BE2C (cell line): ENCODE results near the gene TPCN2.

ENCODE experiments used
- DNase-seq: peaks from one replicate; pipeline ENCODE4 v3.0.0-alpha.2; 2020
- H3K27me3 ChIP-seq: fragments of 250-450 bp; sonication (Bioruptor Pico); 2 replicates; pipeline ENCODE4 v1.5.1; 2020; ENCODE audit warnings: mild to moderate bottlenecking
- H3K36me3 ChIP-seq: fragments of 250-450 bp; sonication (Bioruptor Pico); 2 replicates; pipeline ENCODE4 v1.5.1; 2020; ENCODE audit warnings: mild to moderate bottlenecking
- H3K4me1 ChIP-seq: fragments of 250-450 bp; sonication (Bioruptor Pico); 2 replicates; pipeline ENCODE4 v1.5.1; 2020
- H3K4me3 ChIP-seq: 2 replicates; pipeline ENCODE4 v1.5.1; 2011; ENCODE audit warnings: low read depth, low read length
- H3K9me3 ChIP-seq: fragments of 250-450 bp; sonication (Bioruptor Pico); 2 replicates; pipeline ENCODE4 v1.5.1; 2020
- TF ChIP-seq, protein P1 (sequence below): IDR thresholded peaks from 2 replicates; pipeline ENCODE4 v1.5.1; 2012; ENCODE audit warnings: mild to moderate bottlenecking, low read depth, low read length

The TPCN2 gene

DNA sequence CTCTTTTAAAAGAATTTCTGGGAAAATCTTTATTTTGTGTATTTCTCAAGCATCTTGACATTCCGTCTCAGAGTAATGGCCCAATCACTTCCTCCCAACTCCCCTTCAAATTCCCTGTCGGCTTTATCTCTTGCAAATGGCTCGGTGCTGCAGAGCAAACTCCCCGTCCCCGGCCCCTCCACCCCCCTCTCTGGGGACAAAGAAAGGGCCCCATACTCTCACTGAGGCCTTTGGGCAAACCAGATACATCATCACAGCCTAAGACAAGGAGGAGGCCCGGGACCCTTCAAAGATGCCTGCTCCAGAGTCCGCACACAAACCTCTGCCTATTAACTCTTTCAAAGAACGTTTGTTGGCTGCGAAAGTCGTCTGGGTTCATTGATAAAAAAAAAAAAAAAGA, 103.1 kb downstream of the TPCN2 start:
- peaks cover 15% of the 10 kb centered on the region for H3K4me1 ChIP-seq
- H3K9me3 ChIP-seq, result peaks cover 6% of the 10 kb centered on the region
- TF ChIP-seq, protein P1, sequence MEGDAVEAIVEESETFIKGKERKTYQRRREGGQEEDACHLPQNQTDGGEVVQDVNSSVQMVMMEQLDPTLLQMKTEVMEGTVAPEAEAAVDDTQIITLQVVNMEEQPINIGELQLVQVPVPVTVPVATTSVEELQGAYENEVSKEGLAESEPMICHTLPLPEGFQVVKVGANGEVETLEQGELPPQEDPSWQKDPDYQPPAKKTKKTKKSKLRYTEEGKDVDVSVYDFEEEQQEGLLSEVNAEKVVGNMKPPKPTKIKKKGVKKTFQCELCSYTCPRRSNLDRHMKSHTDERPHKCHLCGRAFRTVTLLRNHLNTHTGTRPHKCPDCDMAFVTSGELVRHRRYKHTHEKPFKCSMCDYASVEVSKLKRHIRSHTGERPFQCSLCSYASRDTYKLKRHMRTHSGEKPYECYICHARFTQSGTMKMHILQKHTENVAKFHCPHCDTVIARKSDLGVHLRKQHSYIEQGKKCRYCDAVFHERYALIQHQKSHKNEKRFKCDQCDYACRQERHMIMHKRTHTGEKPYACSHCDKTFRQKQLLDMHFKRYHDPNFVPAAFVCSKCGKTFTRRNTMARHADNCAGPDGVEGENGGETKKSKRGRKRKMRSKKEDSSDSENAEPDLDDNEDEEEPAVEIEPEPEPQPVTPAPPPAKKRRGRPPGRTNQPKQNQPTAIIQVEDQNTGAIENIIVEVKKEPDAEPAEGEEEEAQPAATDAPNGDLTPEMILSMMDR, result no peak
- no peaks in the 10 kb centered on the region for H3K27me3 ChIP-seq
- no peak for DNase-seq
- no peak overlapping the region for H3K4me3 ChIP-seq
- no peaks in the 10 kb centered on the region for H3K36me3 ChIP-seq

DNA sequence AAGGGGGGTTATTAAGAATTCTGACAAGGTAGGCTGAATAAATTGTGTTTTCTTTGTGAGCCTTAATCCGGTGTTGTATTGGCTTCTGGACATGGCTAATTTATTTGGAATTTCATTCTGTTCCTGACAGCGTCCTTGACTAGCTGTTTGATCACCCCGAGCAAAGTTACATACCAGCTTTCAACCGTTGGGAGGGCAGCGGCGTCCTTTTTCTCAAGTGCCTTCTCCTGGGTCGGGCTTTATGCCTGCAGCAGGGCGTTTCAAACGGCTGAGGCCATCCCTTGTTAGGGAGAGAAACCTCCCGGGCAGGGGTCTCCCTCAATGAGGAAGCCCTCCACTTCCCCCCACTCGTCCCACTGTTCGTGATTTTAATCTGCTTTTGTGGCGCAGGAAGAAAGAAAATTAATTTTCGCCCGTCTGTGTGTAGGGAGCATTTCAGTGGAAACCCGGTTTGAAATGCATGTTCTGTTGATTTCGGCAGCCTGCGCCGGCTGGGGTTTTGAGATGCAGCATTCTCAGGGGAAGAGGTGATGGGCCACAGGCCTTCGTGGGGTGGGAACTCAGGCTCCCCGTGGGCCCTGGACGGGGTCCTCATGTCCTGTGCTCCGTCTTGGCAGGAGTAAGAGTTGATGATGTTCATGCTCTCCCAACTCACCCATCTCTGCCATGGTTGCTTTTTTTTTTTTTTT, 104.1 kb downstream of the TPCN2 start:
- TF ChIP-seq, protein P1, result no peak
- Histone ChIP-seq H3K4me3 (no peak overlapping the region), H3K9me3 (no peaks in the 10 kb centered on the region; the same call in 1 of the 2 replicates), H3K36me3 (no peaks in the 10 kb centered on the region), H3K27me3 (no peaks in the 10 kb centered on the region), H3K4me1 (peaks cover 20% of the 10 kb centered on the region)
- DNase-seq, result no peak

DNA sequence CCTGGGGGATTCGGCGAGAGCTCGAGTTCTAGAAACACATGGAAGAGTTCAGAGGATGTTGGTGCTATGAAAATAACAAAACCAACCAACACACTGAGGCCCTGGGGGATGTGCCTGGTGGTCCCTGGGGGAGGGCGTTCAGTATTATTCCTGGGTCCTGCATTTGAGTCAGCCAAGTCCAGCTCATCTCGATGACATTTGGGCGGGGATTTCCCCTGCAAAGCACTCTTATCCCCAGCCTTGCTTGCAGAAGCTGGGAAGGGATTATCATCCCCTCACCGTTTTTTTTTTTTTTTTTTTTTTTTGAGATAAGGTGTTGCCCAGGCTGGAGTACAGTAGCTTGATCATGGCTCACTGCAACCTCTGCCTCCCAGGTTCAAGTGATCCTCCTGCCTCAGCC, 104.9 kb downstream of the TPCN2 start:
- Histone ChIP-seq H3K9me3 (no peaks in the 10 kb centered on the region; the same call in 1 of the 2 replicates), H3K27me3 (no peaks in the 10 kb centered on the region), H3K4me1 (peaks cover 28% of the 10 kb centered on the region), H3K36me3 (no peaks in the 10 kb centered on the region), H3K4me3 (no peak overlapping the region)
- DNase-seq, result no peak
- TF ChIP-seq, protein P1, result no peak

DNA sequence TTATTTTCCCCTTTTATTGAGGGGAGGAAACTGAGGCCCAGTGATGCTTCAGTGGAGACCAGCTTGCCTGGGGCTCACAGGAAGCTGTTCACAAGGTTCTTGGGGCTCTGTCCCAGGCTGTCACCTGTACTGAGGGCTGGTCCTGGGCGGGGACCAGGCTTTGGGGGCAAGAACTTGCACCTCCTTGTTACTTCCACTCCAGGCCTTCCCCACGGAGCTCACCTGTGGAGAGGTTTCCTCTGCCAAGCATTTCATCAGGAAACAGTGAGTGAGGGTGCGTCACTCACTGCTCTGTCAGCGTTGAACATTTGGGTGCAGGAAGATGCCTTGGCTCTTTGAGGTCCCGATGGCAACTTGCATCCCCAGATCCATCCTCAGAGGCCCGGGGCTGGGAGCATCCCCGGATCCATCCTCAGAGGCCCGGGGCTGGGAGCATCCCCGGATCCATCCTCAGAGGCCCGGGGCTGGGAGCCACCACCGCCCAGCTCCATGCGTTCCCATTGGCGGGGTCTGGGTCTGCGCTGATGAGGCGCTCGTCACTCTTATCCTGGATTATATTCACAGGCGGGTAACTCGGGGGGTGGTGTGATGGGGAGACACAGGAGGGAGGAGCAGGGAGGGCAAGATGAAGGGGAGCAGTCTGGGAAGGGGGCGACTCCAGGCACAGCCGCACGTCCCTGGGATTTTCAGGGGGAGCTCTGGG, 105.6 kb downstream of the TPCN2 start:
- H3K36me3 ChIP-seq, result no peaks in the 10 kb centered on the region
- H3K9me3 ChIP-seq, result no peaks in the 10 kb centered on the region; the same call in 1 of the 2 replicates
- no peak overlapping the region for H3K4me3 ChIP-seq
- peaks cover 33% of the 10 kb centered on the region for H3K4me1 ChIP-seq
- TF ChIP-seq, protein P1, result no peak
- H3K27me3 ChIP-seq, result no peaks in the 10 kb centered on the region
- DNase-seq, result no peak

DNA sequence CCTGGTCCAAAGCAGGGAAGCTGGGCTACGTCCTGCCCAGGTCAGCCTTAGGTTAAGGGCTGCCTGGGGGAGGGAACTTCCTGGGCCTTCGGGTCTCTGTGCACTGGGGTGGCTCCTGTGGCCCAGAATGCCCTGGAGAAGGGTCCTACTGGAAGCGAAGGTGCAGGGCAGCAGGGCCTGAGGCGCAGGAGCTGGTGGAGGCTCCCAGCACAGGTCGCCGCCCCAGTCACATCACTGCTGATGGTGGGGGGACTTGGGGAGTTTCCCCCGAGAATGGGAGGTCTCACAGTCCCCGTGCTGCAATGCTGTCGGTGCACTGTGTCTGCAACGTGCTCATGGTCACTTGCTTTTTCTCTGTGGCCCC, 106.2 kb downstream of the TPCN2 start:
- Histone ChIP-seq H3K36me3 (no peaks in the 10 kb centered on the region), H3K4me1 (peaks cover 33% of the 10 kb centered on the region), H3K27me3 (no peaks in the 10 kb centered on the region), H3K9me3 (no peaks in the 10 kb centered on the region), H3K4me3 (no peak overlapping the region)
- no peak for DNase-seq
- TF ChIP-seq, protein P1, result no peak
